SK-N-SH (cell line): ENCODE data around the gene UQCR10.

Source experiments
- CTCF ChIP-seq: fragments of 200-600 bp; sonication (generic); IDR thresholded peaks from 2 replicates; pipeline ENCODE4 v1.6.1; 2017; ENCODE audit warnings: antibody characterized with exemption, mild to moderate bottlenecking, moderate library complexity
- GABPA ChIP-seq: IDR thresholded peaks from 2 replicates; pipeline ENCODE4 v1.4.0; 2012; ENCODE audit warnings: low read depth, mild to moderate bottlenecking

DNA sequence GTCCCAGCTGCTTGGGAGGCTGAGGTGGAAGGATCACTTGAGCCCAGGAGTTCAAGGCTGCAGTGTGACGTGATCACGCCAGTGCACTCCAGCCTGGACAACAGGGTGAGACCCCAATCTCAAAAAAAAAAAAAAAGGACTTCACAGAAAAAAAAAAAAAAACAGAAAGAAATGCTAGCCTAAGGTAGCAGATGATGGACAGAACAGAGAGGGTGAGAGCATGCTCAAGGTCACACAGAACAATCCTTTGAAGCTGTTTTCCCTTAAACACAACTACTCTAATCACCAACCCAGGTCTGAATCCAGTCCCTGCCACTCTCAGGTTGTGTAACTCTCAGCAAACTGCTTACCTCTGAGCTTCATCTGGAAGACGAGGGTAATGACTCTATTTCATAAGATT, 10.1 kb upstream of the UQCR10 start:
- TF ChIP-seq GABPA (no peak), CTCF (no peak)
